Loucy (cell line): ENCODE measurements around the gene CC2D2A.

ENCODE experiments used
- EZH2phosphoT487 ChIP-seq: fragments of 200-600 bp; IDR thresholded peaks from 2 replicates; pipeline ENCODE4 v1.6.1; 2018; ENCODE audit warnings: antibody characterized with exemption, mild to moderate bottlenecking, moderate library complexity, borderline replicate concordance
- TF ChIP-seq, protein P1 (sequence below): fragments of 200-600 bp; sonication (generic); conservative IDR thresholded peaks from 2 replicates; pipeline ENCODE4 v1.5.1; 2014; ENCODE audit warnings: mild to moderate bottlenecking, antibody characterized with exemption, low read length

DNA sequence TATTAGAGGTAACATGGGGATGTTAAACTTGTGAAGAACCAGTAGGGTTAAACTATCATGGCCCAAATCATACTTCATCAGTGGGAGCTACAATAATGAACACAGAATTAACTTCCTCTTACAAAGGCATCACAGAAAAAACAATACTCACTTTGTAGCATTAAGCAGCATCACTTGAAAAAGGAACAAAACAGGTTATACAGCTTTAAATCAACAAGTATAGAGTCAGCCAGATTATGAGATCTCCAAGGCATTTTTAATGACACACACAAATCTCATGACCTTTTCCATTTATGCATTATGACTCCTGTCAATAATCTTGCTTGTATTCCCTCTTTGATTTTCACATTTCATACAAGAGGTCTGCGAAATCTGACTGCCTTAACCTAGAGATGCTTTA lies 167.1 kb downstream of the CC2D2A start:
- TF ChIP-seq, protein P1, sequence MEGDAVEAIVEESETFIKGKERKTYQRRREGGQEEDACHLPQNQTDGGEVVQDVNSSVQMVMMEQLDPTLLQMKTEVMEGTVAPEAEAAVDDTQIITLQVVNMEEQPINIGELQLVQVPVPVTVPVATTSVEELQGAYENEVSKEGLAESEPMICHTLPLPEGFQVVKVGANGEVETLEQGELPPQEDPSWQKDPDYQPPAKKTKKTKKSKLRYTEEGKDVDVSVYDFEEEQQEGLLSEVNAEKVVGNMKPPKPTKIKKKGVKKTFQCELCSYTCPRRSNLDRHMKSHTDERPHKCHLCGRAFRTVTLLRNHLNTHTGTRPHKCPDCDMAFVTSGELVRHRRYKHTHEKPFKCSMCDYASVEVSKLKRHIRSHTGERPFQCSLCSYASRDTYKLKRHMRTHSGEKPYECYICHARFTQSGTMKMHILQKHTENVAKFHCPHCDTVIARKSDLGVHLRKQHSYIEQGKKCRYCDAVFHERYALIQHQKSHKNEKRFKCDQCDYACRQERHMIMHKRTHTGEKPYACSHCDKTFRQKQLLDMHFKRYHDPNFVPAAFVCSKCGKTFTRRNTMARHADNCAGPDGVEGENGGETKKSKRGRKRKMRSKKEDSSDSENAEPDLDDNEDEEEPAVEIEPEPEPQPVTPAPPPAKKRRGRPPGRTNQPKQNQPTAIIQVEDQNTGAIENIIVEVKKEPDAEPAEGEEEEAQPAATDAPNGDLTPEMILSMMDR: no peak
- no peak for TF ChIP-seq EZH2phosphoT487
